A673 (cell line): Measurements from ENCODE around the gene MEGF11. TPM values are rescaled to one million over a fixed set of nuclear protein-coding genes. Genes with fewer than 3 reads are reported as not detected.
"Not testable (repeated sequence)": the region's sequence is repeated elsewhere in the genome, so short reads cannot be mapped to it uniquely, and the experiment has no call there.

Source experiments
- BruUV-seq: library from RNA; stranded (reverse); fragments of 400-500 nt; replicated peaks from 2 replicates; lab custom pipeline; 2021; lab: Mats Ljungman, UMichigan
- CTCF ChIA-PET: fragments of 300-600 bp; sonication (Branson Sonifier 250); formaldehyde crosslinking; loops from one replicate; lab custom pipeline; 2022; ENCODE audit warnings: antibody characterized with exemption; lab: Charles Lee
- POLR2A ChIA-PET: fragments of 300-600 bp; sonication (Branson Sonifier 250); formaldehyde crosslinking; loops from one replicate; lab custom pipeline; 2022; ENCODE audit warnings: antibody characterized with exemption; ENCODE audit not compliant: low non-redundant PET; lab: Charles Lee
- DNase-seq: peaks from one replicate; pipeline ENCODE4 v3.0.0-alpha.2; 2015; ENCODE audit warnings: low spot score
- H3K27ac ChIP-seq: fragments of 200-600 bp; sonication (generic); 2 replicates; pipeline ENCODE4 v1.5.1; 2016; ENCODE audit warnings: mixed run types, low read depth, mild to moderate bottlenecking, mixed read lengths, antibody characterized with exemption, low read length; ENCODE audit not compliant: poor library complexity, severe bottlenecking
- H3K27me3 ChIP-seq: fragments of 200-600 bp; sonication (generic); replicated peaks from 2 replicates; pipeline ENCODE4 v1.6.1; 2017; ENCODE audit warnings: mixed run types, low read depth, mild to moderate bottlenecking, mixed read lengths, antibody characterized with exemption, low read length; ENCODE audit not compliant: insufficient read depth, poor library complexity
- H3K36me3 ChIP-seq: fragments of 200-600 bp; sonication (generic); 2 replicates; pipeline ENCODE4 v1.6.1; 2016; ENCODE audit warnings: mixed run types, mild to moderate bottlenecking, mixed read lengths, antibody characterized with exemption, low read length; ENCODE audit not compliant: insufficient read depth, poor library complexity, severe bottlenecking
- H3K4me1 ChIP-seq: fragments of 200-600 bp; sonication (generic); 2 replicates; pipeline ENCODE4 v1.6.1; 2017; ENCODE audit warnings: mixed run types, mild to moderate bottlenecking, mixed read lengths, antibody characterized with exemption, low read length; ENCODE audit not compliant: insufficient read depth, poor library complexity, severe bottlenecking
- H3K4me3 ChIP-seq: fragments of 200-600 bp; sonication (generic); 2 replicates; pipeline ENCODE4 v1.5.1; 2016; ENCODE audit warnings: low read depth, mixed run types, mild to moderate bottlenecking, mixed read lengths, low read length; ENCODE audit not compliant: poor library complexity, severe bottlenecking
- H3K9me3 ChIP-seq: fragments of 200-600 bp; sonication (generic); 2 replicates; pipeline ENCODE4 v1.6.1; 2016; ENCODE audit warnings: mixed run types, low read depth, mild to moderate bottlenecking, mixed read lengths, antibody characterized with exemption, low read length; ENCODE audit not compliant: poor library complexity, severe bottlenecking
- CTCF ChIP-seq: fragments of 300-800, 200-600 bp; sonication (generic); conservative IDR thresholded peaks from 2 replicates; pipeline ENCODE4 v1.5.1; 2017; ENCODE audit warnings: low read depth, mild to moderate bottlenecking, antibody characterized with exemption, low read length, moderate library complexity, mixed read lengths
- EZH2 ChIP-seq: fragments of 200-600 bp; sonication (generic); IDR thresholded peaks from 2 replicates; pipeline ENCODE4 v1.6.1; 2017; ENCODE audit warnings: borderline replicate concordance, low read depth, mild to moderate bottlenecking, mixed read lengths, antibody characterized with exemption, low read length; ENCODE audit not compliant: poor library complexity, severe bottlenecking
- intact Hi-C: fragments of 100-400 bp; cut with micrococcal nuclease; formaldehyde crosslinking; loops from one replicate; pipeline ENCODE4 v1.10.0; 2022; ENCODE audit not compliant: unreplicated experiment
- total RNA-seq: library from RNA; stranded (reverse); gene quantifications from 2 replicates; pipeline ENCODE4 v1.2.3, GENCODE V29; 2021

Gene MEGF11
- total RNA-seq, 1 experiment from 2014 or later = 0.43 TPM

- peaks cover 12% of the 10 kb centered on the region for H3K4me1 ChIP-seq
- DNase-seq = no peak
- intact Hi-C loops = no loop called here
- ChIA-PET CTCF (no interaction called here), POLR2A (no interaction called here)
- H3K36me3 ChIP-seq = peaks cover 30% of the 10 kb centered on the region
- BruUV-seq = no TSS peak
- TF ChIP-seq EZH2 (no peak), CTCF (no peak)
- no peaks in the 10 kb centered on the region for H3K27me3 ChIP-seq
- H3K9me3 ChIP-seq = no peaks in the 10 kb centered on the region
- H3K27ac ChIP-seq = no peak overlapping the region
- no peak overlapping the region for H3K4me3 ChIP-seq
Observed at GRCh38 chr15:65873256-65873655, 380.3 kb downstream of the MEGF11 start.

- peaks cover 23% of the 10 kb centered on the region for H3K36me3 ChIP-seq
- intact Hi-C loops, CTCF ChIA-PET, BruUV-seq, DNase-seq, H3K27me3 ChIP-seq, H3K4me3 ChIP-seq, POLR2A ChIA-PET, H3K27ac ChIP-seq, H3K9me3 ChIP-seq: not testable (repeated sequence)
- peaks cover 12% of the 10 kb centered on the region for H3K4me1 ChIP-seq
Observed at GRCh38 chr15:65872596-65872995, 381.0 kb downstream of the MEGF11 start.

GRCh38 chr15:65871886-65872285, 381.7 kb downstream of the MEGF11 start:
- H3K36me3 ChIP-seq = peaks cover 16% of the 10 kb centered on the region
- intact Hi-C loops, H3K27ac ChIP-seq, H3K9me3 ChIP-seq, H3K4me3 ChIP-seq, BruUV-seq, DNase-seq, H3K27me3 ChIP-seq, POLR2A ChIA-PET: not testable (repeated sequence)
- peaks cover 12% of the 10 kb centered on the region for H3K4me1 ChIP-seq
- CTCF ChIA-PET = interaction anchor here (0.7 kb wide), 1 partner anchor 46 kb away, joined by 3 read pairs; no protein-coding TSS in a partner anchor

- TSS peak; percentile 36 for BruUV-seq
- no peaks in the 10 kb centered on the region for H3K9me3 ChIP-seq
- ChIA-PET CTCF (interaction anchor here (0.6 to 0.7 kb wide), 2 partner anchors 14 to 46 kb away, joined by 3 to 5 read pairs; no protein-coding TSS in a partner anchor), POLR2A (no interaction called here)
- H3K4me1 ChIP-seq = peaks cover 12% of the 10 kb centered on the region
- H3K27me3 ChIP-seq = no peaks in the 10 kb centered on the region
- TF ChIP-seq CTCF (no peak), EZH2 (no peak)
- H3K36me3 ChIP-seq = peaks cover 11% of the 10 kb centered on the region
- H3K4me3 ChIP-seq = peak overlapping the region; percentile 90
- DNase-seq = peak; percentile 65
- peak overlapping the region; percentile 89 for H3K27ac ChIP-seq
- intact Hi-C loops = no loop called here
Observed at GRCh38 chr15:65870889-65871533, 382.5 kb downstream of the MEGF11 start.
